Lung (tissue), 12 donors: Measurements from ENCODE around the gene PDZK1IP1. TPM values are rescaled to one million over a fixed set of nuclear protein-coding genes. Genes with fewer than 3 reads are reported as not detected.

Experiments used
- ATAC-seq: fragments of 200-7000 bp; cut with Tn5 transposase; one replicate; pipeline ENCODE4 v1.9.1; 2020; ENCODE audit warnings: moderate number of reproducible peaks; ENCODE audit not compliant: insufficient read depth, low FRiP score
- DNase-seq, 3 donors: peaks; one replicate each; pipeline ENCODE4 v3.0.0-alpha.2; 2013 to 2017
- H3K27ac ChIP-seq, 2 donors: one replicate each; pipeline ENCODE4 v1.5.1; 2013; ENCODE audit warnings: mild to moderate bottlenecking in 2 of 2, moderate library complexity in 2 of 2, control low read depth in 1 of 2, inconsistent platforms in 1 of 2, low read depth in 1 of 2, low read length in 1 of 2
- H3K27me3 ChIP-seq, 3 donors: one replicate each; pipeline ENCODE4 v1.5.1; 2013; ENCODE audit warnings: low read length in 2 of 3; ENCODE audit not compliant: control insufficient read depth in 3 of 3, insufficient read depth in 3 of 3
- H3K36me3 ChIP-seq, 4 donors: one replicate each; pipeline ENCODE4 v1.5.1; 2013; ENCODE audit warnings: low read length in 4 of 4, mild to moderate bottlenecking in 1 of 4, moderate library complexity in 1 of 4; ENCODE audit not compliant: control insufficient read depth in 4 of 4, insufficient read depth in 4 of 4
- H3K4me1 ChIP-seq, 5 donors: one replicate each; pipeline ENCODE4 v1.5.1; 2013; ENCODE audit warnings: low read length in 5 of 5, mild to moderate bottlenecking in 2 of 5, moderate library complexity in 1 of 5; ENCODE audit not compliant: control insufficient read depth in 5 of 5, insufficient read depth in 5 of 5
- H3K4me3 ChIP-seq: one replicate; pipeline ENCODE4 v1.5.1; 2013; ENCODE audit warnings: mild to moderate bottlenecking, control low read depth, moderate library complexity
- H3K9ac ChIP-seq, 2 donors: one replicate each; pipeline ENCODE4 v1.5.1; 2013; ENCODE audit warnings: low read length in 2 of 2, control low read depth in 1 of 2; ENCODE audit not compliant: insufficient read depth in 1 of 2
- H3K9me3 ChIP-seq, 4 donors: one replicate each; pipeline ENCODE4 v1.5.1; 2013; ENCODE audit warnings: low read length in 3 of 4, mild to moderate bottlenecking in 1 of 4, moderate library complexity in 1 of 4; ENCODE audit not compliant: control insufficient read depth in 4 of 4, insufficient read depth in 3 of 4
- WGBS, 2 donors: extraction: QIAGEN DNeasy Blood & Tissue Kit; methylation state at CpG; one replicate each; pipeline ENCODE4 v1.1.7; 2013; 5-methylcytosine and 5-hydroxymethylcytosine counted together
- polyA plus RNA-seq, 2 donors: library from polyadenylated mRNA; stranded (reverse); fragments of 200-250 nt; gene quantifications; one replicate each; pipeline ENCODE4 v1.2.1, GENCODE V29; 2013
- total RNA-seq, 2 donors: library from RNA; depleted of rRNA in 1 of 2; stranded (reverse); fragments of >200 nt in 1 of 2; gene quantifications; one replicate each; pipeline ENCODE4 v1.2.1, GENCODE V29; 2014 to 2021
- TF ChIP-seq, protein P1 (sequence below): IDR thresholded peaks from 2 replicates; pipeline ENCODE4 v1.5.1; 2012; ENCODE audit warnings: mild to moderate bottlenecking; ENCODE audit errors: control extremely low read depth, extremely low read depth
- donor health status: control.
- donor health status: control.
- donor health status: Bipolar disorder and iron deficiency.
- donor health status: healthy.
- donor health status: DM: yes; HTN: yes; CAD: no.

PDZK1IP1 gene
- total and polyA plus RNA-seq, 4 donors, result 44.8 to 324 (median 70.6) TPM

- Histone ChIP-seq H3K27me3 (no peaks in the 10 kb centered on the region), H3K4me3 (no peak overlapping the region), H3K27ac (no peak overlapping the region), H3K9ac (no peak overlapping the region), H3K9me3 (no peaks in the 10 kb centered on the region), H3K4me1 (peaks cover 0 to 16% (median 6%) of the 10 kb centered on the region in 5 donors), H3K36me3 (no peaks in the 10 kb centered on the region)
- TF ChIP-seq, protein P1, sequence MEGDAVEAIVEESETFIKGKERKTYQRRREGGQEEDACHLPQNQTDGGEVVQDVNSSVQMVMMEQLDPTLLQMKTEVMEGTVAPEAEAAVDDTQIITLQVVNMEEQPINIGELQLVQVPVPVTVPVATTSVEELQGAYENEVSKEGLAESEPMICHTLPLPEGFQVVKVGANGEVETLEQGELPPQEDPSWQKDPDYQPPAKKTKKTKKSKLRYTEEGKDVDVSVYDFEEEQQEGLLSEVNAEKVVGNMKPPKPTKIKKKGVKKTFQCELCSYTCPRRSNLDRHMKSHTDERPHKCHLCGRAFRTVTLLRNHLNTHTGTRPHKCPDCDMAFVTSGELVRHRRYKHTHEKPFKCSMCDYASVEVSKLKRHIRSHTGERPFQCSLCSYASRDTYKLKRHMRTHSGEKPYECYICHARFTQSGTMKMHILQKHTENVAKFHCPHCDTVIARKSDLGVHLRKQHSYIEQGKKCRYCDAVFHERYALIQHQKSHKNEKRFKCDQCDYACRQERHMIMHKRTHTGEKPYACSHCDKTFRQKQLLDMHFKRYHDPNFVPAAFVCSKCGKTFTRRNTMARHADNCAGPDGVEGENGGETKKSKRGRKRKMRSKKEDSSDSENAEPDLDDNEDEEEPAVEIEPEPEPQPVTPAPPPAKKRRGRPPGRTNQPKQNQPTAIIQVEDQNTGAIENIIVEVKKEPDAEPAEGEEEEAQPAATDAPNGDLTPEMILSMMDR, result no peak
- 60 to 68% methylated on average over 3 of the region's 3 CpGs for WGBS, 2 donors
- ATAC-seq (no peak), DNase-seq (no peak)
Measured at GRCh38 chr1:47179988-47180563, 9.8 kb downstream of the PDZK1IP1 start.

DNA sequence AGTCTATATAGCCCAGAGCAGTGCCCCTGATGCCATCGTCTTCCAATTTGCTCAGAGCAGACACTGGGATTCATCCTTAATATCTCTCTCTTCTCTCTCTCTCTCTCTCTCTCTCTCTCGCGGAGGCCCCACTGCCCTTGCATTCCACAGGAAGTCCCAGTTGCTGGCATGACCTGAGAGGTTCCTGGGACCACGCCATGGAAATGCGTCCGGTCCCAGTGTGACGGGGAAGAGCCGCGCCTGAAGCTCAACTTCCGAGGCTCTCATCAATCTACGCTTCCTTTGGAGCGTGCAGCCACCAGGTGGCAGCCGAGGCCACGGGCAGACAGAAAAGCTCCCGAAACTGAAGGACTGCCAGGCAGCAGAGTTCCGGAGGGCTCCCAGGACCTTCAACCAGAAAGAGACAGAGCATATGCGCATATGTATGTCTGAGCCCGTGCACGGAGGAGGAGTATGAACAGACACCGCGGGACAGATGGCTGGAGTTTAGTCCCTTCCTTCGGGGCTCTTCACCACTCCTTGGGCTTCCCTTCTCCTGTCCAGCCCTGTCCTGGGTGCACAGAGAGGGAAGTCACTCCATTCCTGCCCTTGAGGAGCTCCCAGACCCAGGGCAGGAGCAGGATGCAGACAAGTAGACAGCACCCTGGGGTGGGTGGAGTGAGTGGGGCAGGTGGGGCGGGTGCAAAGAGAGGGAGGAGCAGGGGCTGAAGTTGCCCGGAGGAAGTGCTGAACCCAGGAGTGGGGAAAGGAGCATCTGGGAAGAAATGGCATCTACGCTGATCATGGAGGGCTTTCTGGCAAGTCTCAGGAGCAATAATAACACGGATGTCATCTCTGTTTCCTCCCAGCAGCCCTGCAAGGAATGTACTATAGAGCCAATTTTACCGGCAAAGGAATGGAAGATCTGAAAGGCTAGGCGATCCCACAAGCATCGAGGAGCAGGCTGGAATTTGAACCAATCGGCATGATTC lies 10.5 kb downstream of the PDZK1IP1 start:
- Histone ChIP-seq H3K4me1 (peaks cover 0 to 24% (median 6%) of the 10 kb centered on the region in 5 donors), H3K9me3 (no peaks in the 10 kb centered on the region), H3K36me3 (no peaks in the 10 kb centered on the region), H3K9ac (peak overlapping the region in 1 of 2 donors; percentile 67), H3K4me3 (no peak overlapping the region), H3K27me3 (no peaks in the 10 kb centered on the region), H3K27ac (peak overlapping the region in 1 of 2 donors; percentile 64)
- 5 to 11% methylated on average over 30 of the region's 30 CpGs for WGBS, 2 donors
- ATAC-seq, result peak; percentile 78
- peak; percentile 97 for DNase-seq
- TF ChIP-seq, protein P1, result peak; percentile 91

DNA sequence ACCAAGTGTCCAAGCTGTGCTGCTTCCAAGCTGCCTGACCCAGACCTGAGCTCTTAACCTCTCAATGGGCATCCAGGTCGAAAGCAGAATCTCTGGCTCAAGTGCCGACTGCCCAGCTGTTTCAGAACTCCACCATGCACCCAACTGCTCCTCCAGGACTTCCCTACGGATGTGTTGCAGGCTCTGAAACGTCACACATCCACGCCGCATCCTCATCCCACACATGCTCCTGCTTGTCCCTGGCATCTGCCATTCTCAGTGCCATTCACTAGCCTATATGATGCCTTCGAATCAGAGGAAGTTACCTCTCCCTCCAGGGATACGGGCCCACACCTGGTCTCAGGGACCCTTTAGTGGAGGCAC lies 11.2 kb downstream of the PDZK1IP1 start:
- 68 to 73% methylated on average over 8 of the region's 8 CpGs for WGBS, 2 donors
- no peak overlapping the region for H3K9ac ChIP-seq
- ATAC-seq, result no peak

More for the DNA sequence above, 11.2 kb downstream of the PDZK1IP1 start:
- H3K4me1 ChIP-seq, result peaks cover 0 to 26% (median 6%) of the 10 kb centered on the region in 5 donors
- no peak for DNase-seq
- H3K9me3 ChIP-seq, result no peaks in the 10 kb centered on the region
- H3K27ac ChIP-seq, result no peak overlapping the region
- H3K4me3 ChIP-seq, result no peak overlapping the region
- no peaks in the 10 kb centered on the region for H3K36me3 ChIP-seq
- TF ChIP-seq, protein P1, result no peak
- no peaks in the 10 kb centered on the region for H3K27me3 ChIP-seq
